ENCODE data around the gene RUVBL2.

RUVBL2 gene

GRCh38 chr19:49006905-49007304 is 13.2 kb downstream of the RUVBL2 start:
- H4K8ac ChIP-seq (ENCODE audit: low read depth, low read length): no peak overlapping the region
- H3K9ac ChIP-seq (ENCODE audit: low read length): no peak overlapping the region
- H3K79me1 ChIP-seq (ENCODE audit: low read length): no peaks in the 10 kb centered on the region
- H3K4me3 ChIP-seq (ENCODE audit: low read length): no peak overlapping the region
- H3K4me1 ChIP-seq (ENCODE audit: control insufficient read depth, low read depth, low read length): no peaks in the 10 kb centered on the region
- H3K36me3 ChIP-seq (ENCODE audit: control insufficient read depth, insufficient read depth, low read length): peaks cover 22% of the 10 kb centered on the region
- WGBS (ENCODE audit: extremely low coverage, insufficient coverage, low lambda C conversion rate): no CpG with 5 or more reads among the region's 22 CpGs
- no peak for DNase-seq
- H2BK15ac ChIP-seq (replicated peaks; ENCODE audit: low read depth): no peak overlapping the region
- H3K56ac ChIP-seq (ENCODE audit: low read length): no peak overlapping the region
- no peak overlapping the region for H2BK120ac ChIP-seq (ENCODE audit: low read depth, low read length)
- no peak overlapping the region for H3K4ac ChIP-seq (ENCODE audit: low read depth, low read length)
- no peak overlapping the region for H3K18ac ChIP-seq (ENCODE audit: low read length)
- H2AK5ac ChIP-seq (ENCODE audit: low read length): no peak overlapping the region
- H2BK5ac ChIP-seq (ENCODE audit: low read length): no peak overlapping the region
- no peaks in the 10 kb centered on the region for H3K27me3 ChIP-seq (ENCODE audit: insufficient read depth, low read length, poor library complexity)
- H4K5ac ChIP-seq (ENCODE audit: low read length): no peak overlapping the region
- H3K4me2 ChIP-seq (ENCODE audit: low read length): no peak overlapping the region
- H3K23ac ChIP-seq (ENCODE audit: low read length): no peak overlapping the region
- no peak overlapping the region for H3K27ac ChIP-seq (ENCODE audit: low read depth, low read length)
- H3K79me2 ChIP-seq (ENCODE audit: control insufficient read depth, insufficient read depth, low read length): no peaks in the 10 kb centered on the region

- H3K36me3 ChIP-seq (ENCODE audit: control insufficient read depth, insufficient read depth, low read length): peaks cover 19% of the 10 kb centered on the region
- H3K79me2 ChIP-seq (ENCODE audit: control insufficient read depth, insufficient read depth, low read length): no peaks in the 10 kb centered on the region
- H3K4me1 ChIP-seq (ENCODE audit: control insufficient read depth, low read depth, low read length): no peaks in the 10 kb centered on the region
- H2BK120ac ChIP-seq (ENCODE audit: low read depth, low read length): no peak overlapping the region
- no peak overlapping the region for H3K18ac ChIP-seq (ENCODE audit: low read length)
- DNase-seq: no peak
- H4K5ac ChIP-seq (ENCODE audit: low read length): no peak overlapping the region
- H3K79me1 ChIP-seq (ENCODE audit: low read length): no peaks in the 10 kb centered on the region
- H3K4me2 ChIP-seq (ENCODE audit: low read length): no peak overlapping the region
- no peak overlapping the region for H3K56ac ChIP-seq (ENCODE audit: low read length)
- no CpG with 5 or more reads among the region's 18 CpGs for WGBS (ENCODE audit: extremely low coverage, insufficient coverage, low lambda C conversion rate)
- no peak overlapping the region for H2BK15ac ChIP-seq (replicated peaks; ENCODE audit: low read depth)
- H3K4me3 ChIP-seq (ENCODE audit: low read length): no peak overlapping the region
- no peak overlapping the region for H3K9ac ChIP-seq (ENCODE audit: low read length)
- H2AK5ac ChIP-seq (ENCODE audit: low read length): no peak overlapping the region
- H2BK5ac ChIP-seq (ENCODE audit: low read length): no peak overlapping the region
- H3K27ac ChIP-seq (ENCODE audit: low read depth, low read length): no peak overlapping the region
- H3K27me3 ChIP-seq (ENCODE audit: insufficient read depth, low read length, poor library complexity): no peaks in the 10 kb centered on the region
- no peak overlapping the region for H3K4ac ChIP-seq (ENCODE audit: low read depth, low read length)
- no peak overlapping the region for H4K8ac ChIP-seq (ENCODE audit: low read depth, low read length)
- H3K23ac ChIP-seq (ENCODE audit: low read length): no peak overlapping the region
These were observed 16.1 kb downstream of the RUVBL2 start for GRCh38 chr19:49009828-49010227.

- H3K27me3 ChIP-seq (ENCODE audit: insufficient read depth, low read length, poor library complexity): no peaks in the 10 kb centered on the region
- no peak overlapping the region for H4K5ac ChIP-seq (ENCODE audit: low read length)
- no peak overlapping the region for H2BK120ac ChIP-seq (ENCODE audit: low read depth, low read length)
- no peak overlapping the region for H3K4me3 ChIP-seq (ENCODE audit: low read length)
- WGBS (ENCODE audit: extremely low coverage, insufficient coverage, low lambda C conversion rate): no CpG with 5 or more reads among the region's 18 CpGs
- no peak overlapping the region for H2BK15ac ChIP-seq (replicated peaks; ENCODE audit: low read depth)
- no peak overlapping the region for H3K27ac ChIP-seq (ENCODE audit: low read depth, low read length)
- H2AK5ac ChIP-seq (ENCODE audit: low read length): no peak overlapping the region
- no peak overlapping the region for H3K18ac ChIP-seq (ENCODE audit: low read length)
- H3K4me1 ChIP-seq (ENCODE audit: control insufficient read depth, low read depth, low read length): no peaks in the 10 kb centered on the region
- no peaks in the 10 kb centered on the region for H3K79me2 ChIP-seq (ENCODE audit: control insufficient read depth, insufficient read depth, low read length)
- no peak for DNase-seq
- H3K36me3 ChIP-seq (ENCODE audit: control insufficient read depth, insufficient read depth, low read length): peaks cover 13% of the 10 kb centered on the region
- H3K79me1 ChIP-seq (ENCODE audit: low read length): no peaks in the 10 kb centered on the region
- no peak overlapping the region for H3K4ac ChIP-seq (ENCODE audit: low read depth, low read length)
- H4K8ac ChIP-seq (ENCODE audit: low read depth, low read length): no peak overlapping the region
- H3K56ac ChIP-seq (ENCODE audit: low read length): no peak overlapping the region
- H3K9ac ChIP-seq (ENCODE audit: low read length): no peak overlapping the region
- no peak overlapping the region for H2BK5ac ChIP-seq (ENCODE audit: low read length)
- no peak overlapping the region for H3K23ac ChIP-seq (ENCODE audit: low read length)
- H3K4me2 ChIP-seq (ENCODE audit: low read length): no peak overlapping the region
These were observed 16.8 kb downstream of the RUVBL2 start for GRCh38 chr19:49010453-49010852.

GRCh38 chr19:49011194-49011593 is 17.5 kb downstream of the RUVBL2 start:
- Histone ChIP-seq H2AK5ac (ENCODE audit: low read length) (no peak overlapping the region), H4K5ac (ENCODE audit: low read length) (no peak overlapping the region), H3K4me1 (ENCODE audit: control insufficient read depth, low read depth, low read length) (no peaks in the 10 kb centered on the region), H3K27me3 (ENCODE audit: insufficient read depth, low read length, poor library complexity) (no peaks in the 10 kb centered on the region), H2BK120ac (ENCODE audit: low read depth, low read length) (no peak overlapping the region), H2BK15ac (replicated peaks; ENCODE audit: low read depth) (no peak overlapping the region), H3K36me3 (ENCODE audit: control insufficient read depth, insufficient read depth, low read length) (peaks cover 13% of the 10 kb centered on the region), H3K4me3 (ENCODE audit: low read length) (no peak overlapping the region), H3K79me2 (ENCODE audit: control insufficient read depth, insufficient read depth, low read length) (no peaks in the 10 kb centered on the region), H3K27ac (ENCODE audit: low read depth, low read length) (no peak overlapping the region), H3K23ac (ENCODE audit: low read length) (no peak overlapping the region), H3K4ac (ENCODE audit: low read depth, low read length) (no peak overlapping the region), H3K4me2 (ENCODE audit: low read length) (no peak overlapping the region), H3K9ac (ENCODE audit: low read length) (no peak overlapping the region), H3K56ac (ENCODE audit: low read length) (no peak overlapping the region), H4K8ac (ENCODE audit: low read depth, low read length) (no peak overlapping the region), H2BK5ac (ENCODE audit: low read length) (no peak overlapping the region), H3K79me1 (ENCODE audit: low read length) (no peaks in the 10 kb centered on the region), H3K18ac (ENCODE audit: low read length) (no peak overlapping the region)
- no peak for DNase-seq
- no CpG with 5 or more reads among the region's 17 CpGs for WGBS (ENCODE audit: extremely low coverage, insufficient coverage, low lambda C conversion rate)

- Histone ChIP-seq H3K9ac (ENCODE audit: low read length) (no peak overlapping the region), H2AK5ac (ENCODE audit: low read length) (no peak overlapping the region), H3K36me3 (ENCODE audit: control insufficient read depth, insufficient read depth, low read length) (peaks cover 8% of the 10 kb centered on the region), H2BK15ac (replicated peaks; ENCODE audit: low read depth) (no peak overlapping the region), H3K27ac (ENCODE audit: low read depth, low read length) (no peak overlapping the region), H3K23ac (ENCODE audit: low read length) (no peak overlapping the region), H3K18ac (ENCODE audit: low read length) (no peak overlapping the region), H4K8ac (ENCODE audit: low read depth, low read length) (no peak overlapping the region), H3K79me2 (ENCODE audit: control insufficient read depth, insufficient read depth, low read length) (no peaks in the 10 kb centered on the region), H3K4ac (ENCODE audit: low read depth, low read length) (no peak overlapping the region), H3K4me1 (ENCODE audit: control insufficient read depth, low read depth, low read length) (no peaks in the 10 kb centered on the region), H2BK120ac (ENCODE audit: low read depth, low read length) (no peak overlapping the region), H3K79me1 (ENCODE audit: low read length) (no peaks in the 10 kb centered on the region), H4K5ac (ENCODE audit: low read length) (no peak overlapping the region), H3K4me2 (ENCODE audit: low read length) (no peak overlapping the region), H3K56ac (ENCODE audit: low read length) (no peak overlapping the region), H2BK5ac (ENCODE audit: low read length) (no peak overlapping the region), H3K4me3 (ENCODE audit: low read length) (no peak overlapping the region), H3K27me3 (ENCODE audit: insufficient read depth, low read length, poor library complexity) (no peaks in the 10 kb centered on the region)
- WGBS (ENCODE audit: extremely low coverage, insufficient coverage, low lambda C conversion rate): no CpG with 5 or more reads among the region's 32 CpGs
- no peak for DNase-seq
These were observed 20.6 kb downstream of the RUVBL2 start for GRCh38 chr19:49014123-49014869.

- no CpG with 5 or more reads among the region's 18 CpGs for WGBS (ENCODE audit: extremely low coverage, insufficient coverage, low lambda C conversion rate)
- H3K79me1 ChIP-seq (ENCODE audit: low read length): no peaks in the 10 kb centered on the region
These were observed 21.2 kb downstream of the RUVBL2 start for GRCh38 chr19:49014870-49015255.

More at GRCh38 chr19:49014870-49015255, 21.2 kb downstream of the RUVBL2 start:
- Histone ChIP-seq H3K4ac (ENCODE audit: low read depth, low read length) (no peak overlapping the region), H4K8ac (ENCODE audit: low read depth, low read length) (no peak overlapping the region), H2BK5ac (ENCODE audit: low read length) (no peak overlapping the region), H3K4me1 (ENCODE audit: control insufficient read depth, low read depth, low read length) (no peaks in the 10 kb centered on the region), H4K5ac (ENCODE audit: low read length) (no peak overlapping the region), H3K56ac (ENCODE audit: low read length) (no peak overlapping the region), H3K27me3 (ENCODE audit: insufficient read depth, low read length, poor library complexity) (no peaks in the 10 kb centered on the region), H3K4me2 (ENCODE audit: low read length) (no peak overlapping the region), H3K23ac (ENCODE audit: low read length) (no peak overlapping the region), H2BK15ac (replicated peaks; ENCODE audit: low read depth) (no peak overlapping the region), H3K4me3 (ENCODE audit: low read length) (no peak overlapping the region), H2AK5ac (ENCODE audit: low read length) (no peak overlapping the region), H3K27ac (ENCODE audit: low read depth, low read length) (no peak overlapping the region), H3K18ac (ENCODE audit: low read length) (no peak overlapping the region), H2BK120ac (ENCODE audit: low read depth, low read length) (no peak overlapping the region), H3K79me2 (ENCODE audit: control insufficient read depth, insufficient read depth, low read length) (no peaks in the 10 kb centered on the region), H3K36me3 (ENCODE audit: control insufficient read depth, insufficient read depth, low read length) (peaks cover 6% of the 10 kb centered on the region), H3K9ac (ENCODE audit: low read length) (no peak overlapping the region)
- DNase-seq: no peak

All from mesendoderm (in vitro differentiated cells).